Ovary (tissue), 3 donors: ENCODE data around the gene GFER.

Experiments used
- CTCF ChIP-seq, 3 donors: fragments of 450-650 bp in 2 of 3; fragments of 200-600 bp in 1 of 3; IDR thresholded peaks; one replicate each; pipeline versions ENCODE4 v1.5.1 to v1.8.0; 2016 to 2022; ENCODE audit warnings: antibody characterized with exemption in 3 of 3, mild to moderate bottlenecking in 1 of 3
- POLR2A ChIP-seq: fragments of 450-650 bp; IDR thresholded peaks from one replicate; pipeline ENCODE4 v1.6.1; 2017; ENCODE audit warnings: antibody characterized with exemption, mild to moderate bottlenecking, moderate library complexity
- donor health status: DM: no; HTN: no; CAD: no.

DNA sequence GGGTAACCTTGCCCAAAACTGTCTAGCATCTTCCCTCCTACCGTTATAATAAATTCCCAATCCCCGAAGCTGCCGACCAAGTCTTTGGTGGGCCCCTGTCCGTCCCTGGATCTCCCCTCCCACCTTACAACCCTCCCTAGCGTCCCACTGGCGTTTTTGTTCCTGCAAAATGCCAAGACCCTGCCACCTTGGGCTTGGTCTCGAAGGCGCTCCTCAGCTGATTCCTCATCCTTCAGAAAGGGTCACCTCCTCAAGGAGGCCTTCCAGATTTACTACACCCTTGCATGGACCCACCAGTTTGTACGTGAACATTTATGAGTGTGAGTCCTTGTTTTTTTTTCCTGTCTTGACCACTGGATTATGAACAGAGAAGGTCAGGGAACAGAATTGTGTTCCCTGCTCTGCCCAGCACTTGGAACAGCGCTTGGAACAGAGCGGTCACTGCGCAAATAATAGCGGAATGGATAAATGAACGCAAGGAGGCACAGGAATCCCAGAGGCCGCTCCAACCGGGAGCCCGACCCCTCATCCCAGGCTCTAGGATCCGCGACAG, 926 bp upstream of the GFER start:
- TF ChIP-seq CTCF (IDR thresholded peaks at IDR 0.05) (no peak), POLR2A (no peak)
